ENCODE measurements around the gene GALNT10.

GRCh38 chr5:154312000-154312399, 121.5 kb downstream of the GALNT10 start:
- no peak for TF ChIP-seq CTCF (optimal IDR thresholded peaks at IDR 0.05 in 1 of 3, IDR thresholded peaks at IDR 0.05 in 1 of 3, conservative IDR thresholded peaks at IDR 0.05 in 1 of 3; ENCODE audit: extremely low read depth in 1 of 3, insufficient read depth in 2 of 3, low read length in 3 of 3)
- no peak for TF ChIP-seq EZH2 (IDR thresholded peaks at IDR 0.05; ENCODE audit: low read length)

Data from keratinocyte (primary cell).